Mucosa of stomach (tissue), 1 donor: ENCODE data around the gene MOV10L1.

Source experiments
- H3K27me3 ChIP-seq: one replicate; pipeline ENCODE4 v1.7.0; 2013; ENCODE audit warnings: mild to moderate bottlenecking, low read length; ENCODE audit not compliant: control insufficient read depth, insufficient read depth
- H3K36me3 ChIP-seq: one replicate; pipeline ENCODE4 v1.7.0; 2013; ENCODE audit warnings: low read length; ENCODE audit not compliant: control insufficient read depth, insufficient read depth
- H3K4me1 ChIP-seq: one replicate; pipeline ENCODE4 v1.7.0; 2013; ENCODE audit warnings: mild to moderate bottlenecking, low read length; ENCODE audit not compliant: control insufficient read depth, insufficient read depth
- H3K4me3 ChIP-seq: one replicate; pipeline ENCODE4 v1.7.0; 2013; ENCODE audit warnings: low read length
- H3K9ac ChIP-seq: one replicate; pipeline ENCODE4 v1.7.0; 2013; ENCODE audit warnings: mild to moderate bottlenecking, low read length, moderate library complexity
- H3K9me3 ChIP-seq: one replicate; pipeline ENCODE4 v1.7.0; 2013; ENCODE audit warnings: mild to moderate bottlenecking, low read length, moderate library complexity; ENCODE audit not compliant: control insufficient read depth
- donor health status: Pancreatic carcinoma.

The MOV10L1 gene

GRCh38 chr22:50049299-50050195, 40.3 kb upstream of the MOV10L1 start:
- no peak overlapping the region for H3K4me3 ChIP-seq
- H3K4me1 ChIP-seq: no peaks in the 10 kb centered on the region
- H3K9ac ChIP-seq: no peak overlapping the region
- H3K27me3 ChIP-seq: peaks cover 5% of the 10 kb centered on the region
- no peaks in the 10 kb centered on the region for H3K9me3 ChIP-seq
- no peaks in the 10 kb centered on the region for H3K36me3 ChIP-seq

GRCh38 chr22:50051930-50052329, 37.9 kb upstream of the MOV10L1 start:
- Histone ChIP-seq H3K9ac (no peak overlapping the region), H3K36me3 (no peaks in the 10 kb centered on the region), H3K9me3 (no peaks in the 10 kb centered on the region), H3K4me3 (no peak overlapping the region), H3K4me1 (no peaks in the 10 kb centered on the region), H3K27me3 (peaks cover 8% of the 10 kb centered on the region)

- no peak overlapping the region for H3K9ac ChIP-seq
- no peaks in the 10 kb centered on the region for H3K9me3 ChIP-seq
- no peak overlapping the region for H3K4me3 ChIP-seq
- no peaks in the 10 kb centered on the region for H3K36me3 ChIP-seq
- peaks cover 25% of the 10 kb centered on the region for H3K27me3 ChIP-seq
- no peaks in the 10 kb centered on the region for H3K4me1 ChIP-seq
Measured at GRCh38 chr22:50053861-50054260, 35.9 kb upstream of the MOV10L1 start.

- no peak overlapping the region for H3K4me3 ChIP-seq
- no peaks in the 10 kb centered on the region for H3K4me1 ChIP-seq
- H3K9me3 ChIP-seq: no peaks in the 10 kb centered on the region
- H3K36me3 ChIP-seq: no peaks in the 10 kb centered on the region
- peaks cover 48% of the 10 kb centered on the region for H3K27me3 ChIP-seq
- no peak overlapping the region for H3K9ac ChIP-seq
Measured at GRCh38 chr22:50056214-50056972, 33.4 kb upstream of the MOV10L1 start.

- Histone ChIP-seq H3K9me3 (no peaks in the 10 kb centered on the region), H3K9ac (no peak overlapping the region), H3K36me3 (no peaks in the 10 kb centered on the region), H3K4me3 (no peak overlapping the region), H3K27me3 (peaks cover 48% of the 10 kb centered on the region), H3K4me1 (no peaks in the 10 kb centered on the region)
Measured at GRCh38 chr22:50057278-50058060, 32.3 kb upstream of the MOV10L1 start.

GRCh38 chr22:50058061-50058905, 31.5 kb upstream of the MOV10L1 start, which contains the start of gene TTLL8:
Gene TTLL8 (minus strand): TSS chr22:50058298.
- Histone ChIP-seq H3K9me3 (no peaks in the 10 kb centered on the region), H3K36me3 (no peaks in the 10 kb centered on the region), H3K4me3 (no peak within 1 kb of the TSS), H3K9ac (no peak within 1 kb of the TSS), H3K4me1 (no peaks in the 10 kb centered on the region), H3K27me3 (peaks cover 48% of the 10 kb centered on the region)

- H3K9me3 ChIP-seq: no peaks in the 10 kb centered on the region
- H3K36me3 ChIP-seq: no peaks in the 10 kb centered on the region
- no peak overlapping the region for H3K4me3 ChIP-seq
Measured at GRCh38 chr22:50058906-50059880, 30.6 kb upstream of the MOV10L1 start.

GRCh38 chr22:50059881-50060262, 29.9 kb upstream of the MOV10L1 start:
- Histone ChIP-seq H3K27me3 (peaks cover 46% of the 10 kb centered on the region), H3K4me1 (no peaks in the 10 kb centered on the region), H3K4me3 (no peak overlapping the region), H3K9ac (no peak overlapping the region), H3K36me3 (no peaks in the 10 kb centered on the region), H3K9me3 (no peaks in the 10 kb centered on the region)

More at GRCh38 chr22:50058906-50059880, 30.6 kb upstream of the MOV10L1 start:
- no peaks in the 10 kb centered on the region for H3K4me1 ChIP-seq
- no peak overlapping the region for H3K9ac ChIP-seq
- H3K27me3 ChIP-seq: peaks cover 46% of the 10 kb centered on the region

- peaks cover 46% of the 10 kb centered on the region for H3K27me3 ChIP-seq
- H3K9ac ChIP-seq: no peak overlapping the region
- no peaks in the 10 kb centered on the region for H3K4me1 ChIP-seq
- no peaks in the 10 kb centered on the region for H3K9me3 ChIP-seq
- no peak overlapping the region for H3K4me3 ChIP-seq
- H3K36me3 ChIP-seq: no peaks in the 10 kb centered on the region
Measured at GRCh38 chr22:50060441-50061140, 29.2 kb upstream of the MOV10L1 start.

- no peaks in the 10 kb centered on the region for H3K4me1 ChIP-seq
- H3K9me3 ChIP-seq: no peaks in the 10 kb centered on the region
- peaks cover 46% of the 10 kb centered on the region for H3K27me3 ChIP-seq
- no peaks in the 10 kb centered on the region for H3K36me3 ChIP-seq
- no peak overlapping the region for H3K4me3 ChIP-seq
- no peak overlapping the region for H3K9ac ChIP-seq
Measured at GRCh38 chr22:50061141-50061823, 28.5 kb upstream of the MOV10L1 start.
